ENCODE data around the gene AKT3.

DNA sequence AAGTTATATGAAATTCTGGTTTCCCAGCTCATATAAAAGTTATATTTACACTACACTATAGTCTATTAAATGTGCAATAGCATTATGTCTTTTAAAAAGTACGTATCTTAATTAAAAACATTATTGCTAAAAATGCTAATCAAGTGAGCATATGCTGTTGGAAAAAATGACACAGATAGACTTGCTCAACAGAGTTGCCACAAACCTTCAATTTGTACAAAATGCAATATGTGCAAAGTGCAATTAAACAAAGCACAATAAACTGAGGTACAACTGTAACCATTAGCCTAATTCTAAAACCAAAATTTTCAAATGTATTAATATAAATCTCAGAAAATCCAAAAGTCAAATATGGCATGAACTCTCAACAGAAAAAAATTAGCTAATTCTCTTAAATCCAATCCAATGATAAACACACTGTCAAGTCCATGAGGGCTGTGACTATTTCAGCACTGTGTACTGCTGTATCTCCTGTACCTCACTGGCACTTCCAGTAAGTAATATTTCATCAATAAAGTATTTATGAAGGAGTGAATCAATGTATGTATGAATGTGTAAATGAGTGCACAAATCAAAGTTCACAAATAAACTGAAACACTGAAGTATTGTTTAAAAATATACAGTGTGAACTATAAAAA, 116.3 kb downstream of the AKT3 start:
- no peak for TF ChIP-seq POLR2A (IDR thresholded peaks at IDR 0.05)
- TF ChIP-seq CTCF (IDR thresholded peaks at IDR 0.05) = no peak

Data from suprapubic skin (tissue), 3 donors.